Measurements from ENCODE around the gene TAF11L9.
"Not testable (repeated sequence)": the region's sequence is repeated elsewhere in the genome, so short reads cannot be mapped to it uniquely, and the experiment has no call there.

Gene TAF11L9

GRCh38 chr5:17594255-17594654 is at the start of gene TAF11L9:
TSS of gene TAF11L9 (minus strand) at chr5:17594394.
- H3K9me3 ChIP-seq (ENCODE audit: severe bottlenecking); H3K36me3 ChIP-seq; H3K27me3 ChIP-seq (ENCODE audit: insufficient read depth, low read depth, severe bottlenecking); H3K27ac ChIP-seq; H3K4me3 ChIP-seq (ENCODE audit: low read depth, low read length); DNase-seq: not testable (repeated sequence)

- H3K4me3 ChIP-seq (ENCODE audit: low read depth, low read length), result no peak within 1 kb of the TSS
- H3K27ac ChIP-seq, result no peak within 1 kb of the TSS
- H3K27me3 ChIP-seq (ENCODE audit: insufficient read depth, low read depth, severe bottlenecking), result no peaks in the 10 kb centered on the region
- no peaks in the 10 kb centered on the region for H3K36me3 ChIP-seq
- no peak for DNase-seq
- no peak for TF ChIP-seq CTCF (IDR thresholded peaks at IDR 0.05; ENCODE audit: low read depth, low read length)
- no peaks in the 10 kb centered on the region for H3K9me3 ChIP-seq (ENCODE audit: severe bottlenecking)
Observed at GRCh38 chr5:17634160-17634559, 40.0 kb upstream of the TAF11L9 start, which contains the start of gene TAF11L14. TSS of gene TAF11L14 (plus strand) at chr5:17634460.

- not testable (repeated sequence) for H3K27ac ChIP-seq; H3K27me3 ChIP-seq (ENCODE audit: insufficient read depth, low read depth, severe bottlenecking); H3K36me3 ChIP-seq; H3K4me3 ChIP-seq (ENCODE audit: low read depth, low read length); H3K9me3 ChIP-seq (ENCODE audit: severe bottlenecking); DNase-seq
Observed at GRCh38 chr5:17631788-17632187, 37.6 kb upstream of the TAF11L9 start, which contains the start of gene TAF11L13. TSS of gene TAF11L13 (plus strand) at chr5:17632088.

- no peaks in the 10 kb centered on the region for H3K27me3 ChIP-seq (ENCODE audit: insufficient read depth, low read depth, severe bottlenecking)
- no peak overlapping the region for H3K4me3 ChIP-seq (ENCODE audit: low read depth, low read length)
- no peaks in the 10 kb centered on the region for H3K9me3 ChIP-seq (ENCODE audit: severe bottlenecking)
- no peak for TF ChIP-seq CTCF (IDR thresholded peaks at IDR 0.05; ENCODE audit: low read depth, low read length)
- DNase-seq, result no peak
- H3K36me3 ChIP-seq, result no peaks in the 10 kb centered on the region
- no peak overlapping the region for H3K27ac ChIP-seq
Observed at GRCh38 chr5:17625686-17626085, 31.5 kb upstream of the TAF11L9 start.

- peak; percentile 59 for TF ChIP-seq CTCF (IDR thresholded peaks at IDR 0.05; ENCODE audit: low read depth, low read length)
- no peaks in the 10 kb centered on the region for H3K27me3 ChIP-seq (ENCODE audit: insufficient read depth, low read depth, severe bottlenecking)
Observed at GRCh38 chr5:17620627-17621026, 26.4 kb upstream of the TAF11L9 start.

GRCh38 chr5:17619354-17619753 is 25.2 kb upstream of the TAF11L9 start:
- Histone ChIP-seq H3K4me3 (ENCODE audit: low read depth, low read length) (no peak overlapping the region), H3K9me3 (ENCODE audit: severe bottlenecking) (no peaks in the 10 kb centered on the region), H3K27ac (no peak overlapping the region), H3K27me3 (ENCODE audit: insufficient read depth, low read depth, severe bottlenecking) (no peaks in the 10 kb centered on the region), H3K36me3 (no peaks in the 10 kb centered on the region)
- DNase-seq, result no peak
- TF ChIP-seq CTCF (IDR thresholded peaks at IDR 0.05; ENCODE audit: low read depth, low read length), result no peak

More at GRCh38 chr5:17620627-17621026, 26.4 kb upstream of the TAF11L9 start:
- DNase-seq, result no peak
- Histone ChIP-seq H3K36me3 (no peaks in the 10 kb centered on the region), H3K4me3 (ENCODE audit: low read depth, low read length) (no peak overlapping the region), H3K9me3 (ENCODE audit: severe bottlenecking) (no peaks in the 10 kb centered on the region), H3K27ac (no peak overlapping the region)

GRCh38 chr5:17614872-17615605 is 20.8 kb upstream of the TAF11L9 start:
- Histone ChIP-seq H3K9me3 (ENCODE audit: severe bottlenecking) (no peaks in the 10 kb centered on the region), H3K4me3 (ENCODE audit: low read depth, low read length) (no peak overlapping the region), H3K27ac (no peak overlapping the region), H3K36me3 (no peaks in the 10 kb centered on the region), H3K27me3 (ENCODE audit: insufficient read depth, low read depth, severe bottlenecking) (no peaks in the 10 kb centered on the region)
- TF ChIP-seq CTCF (IDR thresholded peaks at IDR 0.05; ENCODE audit: low read depth, low read length), result no peak
- DNase-seq, result no peak

GRCh38 chr5:17610092-17610491 is 15.9 kb upstream of the TAF11L9 start, which contains the start of gene TAF11L12:
TSS of gene TAF11L12 (plus strand) at chr5:17610392.
- DNase-seq; H3K36me3 ChIP-seq; H3K4me3 ChIP-seq (ENCODE audit: low read depth, low read length); H3K27me3 ChIP-seq (ENCODE audit: insufficient read depth, low read depth, severe bottlenecking); H3K9me3 ChIP-seq (ENCODE audit: severe bottlenecking); H3K27ac ChIP-seq: not testable (repeated sequence)

GRCh38 chr5:17607461-17607860 is 13.3 kb upstream of the TAF11L9 start:
- not testable (repeated sequence) for H3K27ac ChIP-seq; H3K9me3 ChIP-seq (ENCODE audit: severe bottlenecking); DNase-seq; H3K4me3 ChIP-seq (ENCODE audit: low read depth, low read length); H3K27me3 ChIP-seq (ENCODE audit: insufficient read depth, low read depth, severe bottlenecking); H3K36me3 ChIP-seq

Data from WERI-Rb-1 (cell line).